ENCODE results near the gene COL18A1. TPM values are rescaled to one million over a fixed set of nuclear protein-coding genes. Genes with fewer than 3 reads are reported as not detected.

Gene COL18A1
- total RNA-seq, 6 experiments from 2014 or later = 39.8 to 93.5 (median 86.8) TPM

DNA sequence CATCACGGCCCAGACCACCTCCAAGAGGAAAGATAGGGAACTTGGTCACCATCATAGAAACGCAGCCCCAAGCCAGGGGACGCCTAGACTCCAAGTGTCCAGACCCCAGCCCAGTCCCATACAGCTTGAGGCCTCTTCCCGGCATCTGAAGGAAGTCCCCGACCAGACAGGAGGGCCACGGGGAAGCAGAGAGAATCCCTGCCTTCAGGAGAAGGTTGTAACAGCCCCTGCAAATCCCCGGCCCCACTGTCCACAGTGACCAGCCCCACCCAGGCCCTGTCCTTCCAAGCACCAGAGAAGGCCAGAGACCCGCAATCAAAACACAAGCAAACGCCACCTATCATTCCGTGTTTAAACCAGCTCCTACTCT lies 135.6 kb downstream of the COL18A1 start:
- Mint-ChIP-seq H3K4me1 (ENCODE audit: low read depth) (no peaks in the 10 kb centered on the region), H3K9me3 (no peaks in the 10 kb centered on the region), H3K36me3 (ENCODE audit: low read depth) (no peaks in the 10 kb centered on the region), H3K27ac (no peak overlapping the region), H3K4me3 (no peak overlapping the region; the same call in 1 of the 2 replicates), H3K27me3 (ENCODE audit: insufficient read depth) (no peaks in the 10 kb centered on the region)
- TF ChIP-seq, protein P1, sequence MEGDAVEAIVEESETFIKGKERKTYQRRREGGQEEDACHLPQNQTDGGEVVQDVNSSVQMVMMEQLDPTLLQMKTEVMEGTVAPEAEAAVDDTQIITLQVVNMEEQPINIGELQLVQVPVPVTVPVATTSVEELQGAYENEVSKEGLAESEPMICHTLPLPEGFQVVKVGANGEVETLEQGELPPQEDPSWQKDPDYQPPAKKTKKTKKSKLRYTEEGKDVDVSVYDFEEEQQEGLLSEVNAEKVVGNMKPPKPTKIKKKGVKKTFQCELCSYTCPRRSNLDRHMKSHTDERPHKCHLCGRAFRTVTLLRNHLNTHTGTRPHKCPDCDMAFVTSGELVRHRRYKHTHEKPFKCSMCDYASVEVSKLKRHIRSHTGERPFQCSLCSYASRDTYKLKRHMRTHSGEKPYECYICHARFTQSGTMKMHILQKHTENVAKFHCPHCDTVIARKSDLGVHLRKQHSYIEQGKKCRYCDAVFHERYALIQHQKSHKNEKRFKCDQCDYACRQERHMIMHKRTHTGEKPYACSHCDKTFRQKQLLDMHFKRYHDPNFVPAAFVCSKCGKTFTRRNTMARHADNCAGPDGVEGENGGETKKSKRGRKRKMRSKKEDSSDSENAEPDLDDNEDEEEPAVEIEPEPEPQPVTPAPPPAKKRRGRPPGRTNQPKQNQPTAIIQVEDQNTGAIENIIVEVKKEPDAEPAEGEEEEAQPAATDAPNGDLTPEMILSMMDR (IDR thresholded peaks at IDR 0.05) = no peak
- no peak for DNase-seq

DNA sequence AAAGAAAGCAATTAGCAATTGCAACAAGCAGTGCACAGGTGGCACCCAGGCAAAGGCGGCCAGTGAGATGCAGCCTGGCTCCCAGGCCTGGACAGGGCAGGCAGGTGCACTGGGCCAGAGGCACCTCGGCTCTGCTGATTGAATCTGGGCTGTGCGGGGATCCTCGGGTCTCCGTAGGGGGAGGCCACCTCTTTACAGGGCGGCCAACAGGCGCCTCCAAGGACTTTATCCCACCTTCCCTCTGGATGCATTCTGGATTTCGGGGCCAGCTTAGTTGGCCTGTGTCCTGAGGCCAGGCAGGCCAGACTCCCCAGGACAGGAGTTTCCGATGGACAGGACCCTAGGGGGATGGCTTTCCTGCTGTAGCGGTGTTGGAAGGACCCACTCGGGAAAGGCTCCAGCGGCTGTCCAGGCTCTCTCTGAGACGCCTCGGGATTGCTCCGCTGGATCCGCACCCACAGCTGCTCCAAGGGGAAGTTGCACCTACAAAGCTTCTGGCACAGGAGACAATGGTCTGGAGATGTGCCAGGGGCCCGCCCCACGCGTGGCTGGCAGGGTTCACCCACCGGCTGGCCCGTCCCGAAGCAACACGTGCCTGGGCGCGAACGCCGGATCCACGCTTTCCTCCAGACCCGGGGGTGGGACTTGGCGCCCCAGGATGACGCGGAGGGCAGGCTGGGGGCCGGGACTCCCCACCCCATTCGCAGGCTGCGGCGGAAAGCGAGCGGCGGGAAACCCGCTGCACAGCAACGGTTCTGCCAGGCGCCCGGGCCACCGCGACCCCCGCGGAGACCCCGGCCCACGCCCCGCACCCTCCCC lies 136.5 kb downstream of the COL18A1 start:
- Mint-ChIP-seq H3K27me3 (ENCODE audit: insufficient read depth) (no peaks in the 10 kb centered on the region), H3K9me3 (no peaks in the 10 kb centered on the region), H3K36me3 (ENCODE audit: low read depth) (no peaks in the 10 kb centered on the region), H3K4me1 (ENCODE audit: low read depth) (no peaks in the 10 kb centered on the region), H3K4me3 (peak overlapping the region; percentile 74), H3K27ac (peak overlapping the region; percentile 39; the same call in 1 of the 2 replicates)
- TF ChIP-seq, protein P1 (IDR thresholded peaks at IDR 0.05) = no peak
- DNase-seq = no peak

DNA sequence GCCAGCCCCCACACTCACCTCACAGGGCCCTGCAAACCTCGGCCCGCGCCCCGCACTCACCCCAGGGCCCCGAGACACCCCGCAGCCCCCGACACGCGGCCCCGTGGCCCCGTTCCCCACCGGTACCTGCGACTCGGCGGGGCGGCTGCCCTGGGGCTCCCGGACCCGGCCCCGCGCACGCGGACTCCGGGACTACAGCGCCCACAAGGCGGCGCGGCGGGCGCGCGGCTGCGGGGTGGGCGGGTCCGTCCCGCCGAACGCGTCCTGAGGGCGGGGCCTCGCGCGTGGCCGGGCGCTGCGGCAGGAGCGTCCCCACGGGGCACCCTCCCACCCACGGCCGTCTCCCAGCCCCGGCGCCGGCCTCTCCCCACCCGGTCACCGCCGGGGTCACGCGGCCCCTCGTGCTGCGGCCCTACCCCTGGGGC lies 137.3 kb downstream of the COL18A1 start, which contains the start of gene SLC19A1:
SLC19A1 (minus strand) TSS at position 199 of the 425 bp plus-strand sequence. CDS start 4,481 bp downstream, outside the sequence.
- Mint-ChIP-seq H3K9me3 (no peaks in the 10 kb centered on the region), H3K4me1 (ENCODE audit: low read depth) (no peaks in the 10 kb centered on the region), H3K36me3 (ENCODE audit: low read depth) (no peaks in the 10 kb centered on the region), H3K4me3 (peak within 1 kb of the TSS; percentile 74), H3K27me3 (ENCODE audit: insufficient read depth) (peaks cover 3% of the 10 kb centered on the region), H3K27ac (peak within 1 kb of the TSS; percentile 21; the same call in 1 of the 2 replicates)
- DNase-seq = no peak
- TF ChIP-seq, protein P1 (IDR thresholded peaks at IDR 0.05) = peak; percentile 66

DNA sequence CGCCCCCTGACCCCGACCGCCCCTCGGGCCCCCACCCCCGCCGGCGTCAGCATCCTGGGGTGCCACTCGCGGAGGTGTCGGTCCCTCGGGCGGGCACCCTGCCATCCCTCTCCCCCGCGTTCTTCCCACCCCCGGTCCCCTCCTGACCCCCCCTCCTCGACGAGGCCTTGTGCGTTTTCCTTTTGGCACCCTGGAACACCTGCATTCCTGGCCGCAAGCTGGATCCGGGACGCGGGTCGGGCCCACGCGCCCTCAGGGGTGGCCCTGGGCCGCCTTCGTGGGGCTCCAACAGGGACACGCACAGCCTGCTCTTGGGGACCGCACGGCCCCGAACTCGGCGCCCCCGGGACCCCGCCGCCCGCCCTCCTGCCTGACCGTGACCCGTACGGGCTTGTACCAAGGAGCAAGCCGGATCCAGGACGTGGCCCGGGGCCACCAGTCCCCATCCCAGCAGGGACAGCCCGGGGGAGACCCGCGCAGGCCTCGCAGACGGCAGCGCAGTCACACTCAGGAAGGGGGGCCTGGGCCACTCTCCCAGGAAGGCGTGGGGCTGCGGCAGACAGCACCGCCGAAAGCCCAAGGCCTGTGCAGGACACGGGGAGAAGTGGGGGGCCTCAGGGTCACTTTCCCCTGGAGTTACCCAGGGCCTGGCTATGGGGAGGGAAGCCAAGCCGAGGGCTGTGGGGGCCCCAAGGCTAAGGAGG lies 137.9 kb downstream of the COL18A1 start:
- Mint-ChIP-seq H3K27me3 (ENCODE audit: insufficient read depth) (peaks cover 3% of the 10 kb centered on the region), H3K36me3 (ENCODE audit: low read depth) (no peaks in the 10 kb centered on the region), H3K9me3 (no peaks in the 10 kb centered on the region), H3K27ac (no peak overlapping the region), H3K4me1 (ENCODE audit: low read depth) (no peaks in the 10 kb centered on the region), H3K4me3 (no peak overlapping the region)
- TF ChIP-seq, protein P1 (IDR thresholded peaks at IDR 0.05) = no peak
- DNase-seq = no peak

DNA sequence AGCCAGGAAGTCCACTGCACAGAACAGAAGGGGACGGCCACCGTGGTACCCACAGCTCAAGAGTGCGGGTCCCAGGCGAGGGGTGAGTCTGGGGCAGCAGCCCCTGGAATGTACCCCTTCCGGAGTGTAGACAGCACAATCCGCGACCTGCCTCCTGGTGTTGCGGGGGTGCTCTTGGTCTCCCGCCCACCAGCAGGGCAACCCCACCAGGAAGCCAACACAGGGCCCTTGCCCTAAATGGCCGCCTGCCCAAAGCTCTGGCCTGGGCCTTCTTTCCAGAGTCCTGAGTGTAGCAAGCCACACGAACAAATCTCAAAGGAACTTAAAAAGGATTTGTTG lies 138.4 kb downstream of the COL18A1 start:
- Mint-ChIP-seq H3K36me3 (ENCODE audit: low read depth) (no peaks in the 10 kb centered on the region), H3K27me3 (ENCODE audit: insufficient read depth) (peaks cover 3% of the 10 kb centered on the region), H3K9me3 (no peaks in the 10 kb centered on the region), H3K27ac (no peak overlapping the region), H3K4me1 (ENCODE audit: low read depth) (no peaks in the 10 kb centered on the region), H3K4me3 (peak overlapping the region; percentile 41; the same call in 1 of the 2 replicates)
- DNase-seq = no peak
- TF ChIP-seq, protein P1 (IDR thresholded peaks at IDR 0.05) = no peak
